Parathyroid adenoma (tissue), 2 donors: ENCODE measurements around the gene TMEM131L.

Source experiments
- H2AFZ ChIP-seq: fragments of 300-600 bp; sonication (generic); one replicate; pipeline ENCODE4 v1.7.0; 2017; ENCODE audit warnings: antibody characterized with exemption, mild to moderate bottlenecking
- H3K27ac ChIP-seq: fragments of 300-600 bp; sonication (generic); one replicate; pipeline ENCODE4 v1.7.0; 2017
- H3K27me3 ChIP-seq: fragments of 300-600 bp; sonication (generic); one replicate; pipeline ENCODE4 v1.7.0; 2017; ENCODE audit warnings: low read length; ENCODE audit not compliant: control insufficient read depth, insufficient read depth
- H3K36me3 ChIP-seq: fragments of 300-600 bp; sonication (generic); one replicate; pipeline ENCODE4 v1.7.0; 2017; ENCODE audit warnings: low read length; ENCODE audit not compliant: control insufficient read depth, insufficient read depth
- H3K4me1 ChIP-seq: fragments of 300-600 bp; sonication (generic); one replicate; pipeline ENCODE4 v1.7.0; 2017; ENCODE audit warnings: control low read depth
- H3K4me2 ChIP-seq: fragments of 300-600 bp; sonication (generic); one replicate; pipeline ENCODE4 v1.7.0; 2017; ENCODE audit warnings: low read length
- H3K4me3 ChIP-seq: fragments of 300-600 bp; sonication (generic); one replicate; pipeline ENCODE4 v1.7.0; 2017; ENCODE audit warnings: low read depth, low read length
- H3K79me2 ChIP-seq: fragments of 300-600 bp; sonication (generic); one replicate; pipeline ENCODE4 v1.7.0; 2017; ENCODE audit warnings: control low read depth
- H3K9ac ChIP-seq: fragments of 300-600 bp; sonication (generic); one replicate; pipeline ENCODE4 v1.7.0; 2017; ENCODE audit warnings: mild to moderate bottlenecking
- H3K9me3 ChIP-seq: fragments of 300-600 bp; sonication (generic); one replicate; pipeline ENCODE4 v1.7.0; 2017; ENCODE audit warnings: low read length; ENCODE audit not compliant: control insufficient read depth
- CTCF ChIP-seq: fragments of 300-600 bp; sonication (generic); IDR thresholded peaks from one replicate; pipeline ENCODE4 v1.7.0; 2017; ENCODE audit warnings: antibody characterized with exemption, mild to moderate bottlenecking
- donor health status: primary hyperparathyroidism.

Gene TMEM131L

GRCh38 chr4:153649572-153649991, 183.4 kb downstream of the TMEM131L start:
- H3K9me3 ChIP-seq: no peaks in the 10 kb centered on the region
- no peak for TF ChIP-seq CTCF
- no peaks in the 10 kb centered on the region for H3K4me1 ChIP-seq
- H3K27ac ChIP-seq: no peak overlapping the region
- no peak overlapping the region for H3K9ac ChIP-seq
- H2AFZ ChIP-seq: no peak overlapping the region
- H3K36me3 ChIP-seq: no peaks in the 10 kb centered on the region
- no peak overlapping the region for H3K4me3 ChIP-seq
- no peaks in the 10 kb centered on the region for H3K27me3 ChIP-seq
- H3K4me2 ChIP-seq: no peak overlapping the region
- H3K79me2 ChIP-seq: no peaks in the 10 kb centered on the region

DNA sequence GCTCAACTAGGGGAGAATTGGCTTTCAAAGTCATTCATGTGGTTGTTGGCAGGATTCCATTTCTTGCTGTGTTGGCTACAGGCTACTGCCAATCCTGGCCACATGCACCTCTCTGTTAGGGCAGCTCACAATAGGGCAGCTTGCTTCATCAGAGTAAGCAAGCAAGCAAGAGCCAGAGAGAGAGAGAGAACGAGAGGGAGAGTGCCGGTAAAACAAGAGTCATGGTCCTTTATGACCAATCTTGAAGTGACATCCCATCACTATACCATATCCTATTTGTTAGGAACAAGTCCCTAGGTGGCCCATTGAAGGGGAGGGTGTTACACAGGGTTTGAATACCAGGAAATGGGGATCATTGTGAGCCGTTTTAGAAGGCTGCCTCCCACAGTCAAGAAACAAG, 185.0 kb downstream of the TMEM131L start:
- no peak overlapping the region for H2AFZ ChIP-seq
- no peaks in the 10 kb centered on the region for H3K36me3 ChIP-seq
- TF ChIP-seq CTCF: no peak
- peak overlapping the region; percentile 51 for H3K27ac ChIP-seq
- no peaks in the 10 kb centered on the region for H3K27me3 ChIP-seq
- no peaks in the 10 kb centered on the region for H3K9me3 ChIP-seq
- no peak overlapping the region for H3K4me3 ChIP-seq
- no peak overlapping the region for H3K4me2 ChIP-seq
- H3K4me1 ChIP-seq: no peaks in the 10 kb centered on the region
- H3K79me2 ChIP-seq: no peaks in the 10 kb centered on the region
- H3K9ac ChIP-seq: no peak overlapping the region

DNA sequence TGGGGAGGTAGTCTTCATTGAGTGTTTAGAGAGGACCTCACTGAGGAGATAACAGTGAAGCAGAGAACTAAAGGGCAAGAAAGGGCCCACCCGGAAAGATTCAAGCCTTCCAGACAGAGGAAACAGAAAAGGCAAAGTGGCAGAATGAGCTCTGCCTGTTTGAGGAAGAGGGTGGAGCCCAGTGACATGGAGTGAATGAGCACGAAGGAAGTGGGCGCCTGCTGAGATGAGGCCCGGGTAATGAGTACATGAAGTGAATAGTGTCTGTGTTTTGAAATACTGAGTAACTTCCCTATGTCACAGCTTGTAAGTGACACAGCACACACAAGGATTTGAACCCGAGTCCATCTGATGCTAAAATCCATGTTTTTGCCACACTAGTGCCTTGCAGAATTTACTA, 185.4 kb downstream of the TMEM131L start:
- H3K36me3 ChIP-seq: no peaks in the 10 kb centered on the region
- H3K4me2 ChIP-seq: no peak overlapping the region
- H2AFZ ChIP-seq: no peak overlapping the region
- no peak overlapping the region for H3K9ac ChIP-seq
- no peak for TF ChIP-seq CTCF
- H3K79me2 ChIP-seq: no peaks in the 10 kb centered on the region
- H3K27ac ChIP-seq: peak overlapping the region; percentile 51
- no peaks in the 10 kb centered on the region for H3K4me1 ChIP-seq
- H3K27me3 ChIP-seq: no peaks in the 10 kb centered on the region
- H3K9me3 ChIP-seq: no peaks in the 10 kb centered on the region
- no peak overlapping the region for H3K4me3 ChIP-seq

DNA sequence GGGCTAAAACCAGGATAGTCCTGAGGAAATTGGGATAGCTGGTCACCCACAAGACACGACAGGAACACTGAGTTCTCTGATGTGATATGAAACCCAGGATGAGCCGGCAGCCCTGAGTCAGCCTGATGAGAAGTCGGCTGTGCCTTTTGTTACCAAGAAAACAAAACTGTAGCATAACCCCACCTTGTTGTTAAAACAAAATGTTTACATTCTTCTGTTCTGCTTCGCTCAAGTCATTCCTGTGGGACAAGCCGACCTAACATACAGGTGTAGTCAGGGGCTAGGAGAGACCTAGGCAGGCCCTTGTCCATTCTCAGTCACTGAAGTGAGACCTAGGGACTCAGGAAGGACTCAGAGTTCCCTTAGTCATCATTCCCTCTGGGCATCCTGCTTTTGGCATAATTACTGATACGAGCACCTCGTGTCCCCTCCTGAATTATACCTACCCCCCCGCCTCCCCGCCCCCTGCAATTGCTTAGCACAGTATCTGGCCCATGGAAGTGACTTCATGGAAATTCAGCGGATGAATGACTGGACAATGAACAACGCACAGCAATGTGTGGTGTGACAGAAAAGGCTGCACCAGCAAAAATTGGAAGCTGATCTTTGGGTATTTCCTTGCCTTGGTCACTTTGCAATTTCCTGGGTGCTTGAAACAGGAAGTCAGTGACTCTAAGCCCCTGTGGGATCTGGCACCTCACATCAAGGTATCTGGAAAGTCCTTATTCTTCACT, 186.1 kb downstream of the TMEM131L start:
- Histone ChIP-seq H3K36me3 (no peaks in the 10 kb centered on the region), H3K79me2 (no peaks in the 10 kb centered on the region), H3K4me3 (no peak overlapping the region), H3K9ac (no peak overlapping the region), H3K27ac (peak overlapping the region; percentile 44), H3K9me3 (no peaks in the 10 kb centered on the region), H2AFZ (no peak overlapping the region), H3K4me1 (no peaks in the 10 kb centered on the region), H3K4me2 (no peak overlapping the region), H3K27me3 (no peaks in the 10 kb centered on the region)
- no peak for TF ChIP-seq CTCF

DNA sequence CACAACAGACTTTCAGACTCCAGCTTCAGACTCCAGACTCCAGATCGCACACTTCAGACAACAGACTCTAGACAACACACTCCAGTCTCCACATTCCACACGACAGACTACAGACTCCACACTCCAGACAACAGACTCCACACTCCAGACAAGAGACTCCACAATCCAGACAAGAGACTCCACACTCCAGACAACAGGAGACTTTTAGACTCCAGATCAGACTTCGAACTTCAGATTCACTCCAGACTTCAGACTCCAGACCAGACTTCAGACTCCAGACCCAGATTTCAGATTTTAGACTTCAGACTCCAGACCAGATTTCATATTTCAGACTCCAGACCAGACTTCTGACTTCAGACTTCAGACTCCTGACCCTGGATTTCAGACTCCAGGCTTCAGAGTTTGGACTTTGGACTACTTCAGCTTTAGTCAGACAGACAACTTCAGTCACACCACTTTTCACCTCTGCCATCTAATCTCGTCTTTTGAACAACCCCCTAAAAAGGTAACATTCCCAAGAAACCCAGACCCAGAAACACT, 188.9 kb downstream of the TMEM131L start:
- no peaks in the 10 kb centered on the region for H3K27me3 ChIP-seq
- H3K9me3 ChIP-seq: no peaks in the 10 kb centered on the region
- H3K27ac ChIP-seq: no peak overlapping the region
- no peaks in the 10 kb centered on the region for H3K4me1 ChIP-seq
- no peak overlapping the region for H3K9ac ChIP-seq
- no peak for TF ChIP-seq CTCF
- H3K79me2 ChIP-seq: no peaks in the 10 kb centered on the region
- no peak overlapping the region for H2AFZ ChIP-seq
- H3K36me3 ChIP-seq: no peaks in the 10 kb centered on the region
- H3K4me2 ChIP-seq: no peak overlapping the region
- H3K4me3 ChIP-seq: no peak overlapping the region
